H1 (cell line): ENCODE results near the gene HES5. TPM values are rescaled to one million over a fixed set of nuclear protein-coding genes. Genes with fewer than 3 reads are reported as not detected.

ENCODE experiments used
- CHD7 ChIP-seq: fragments of 300-600 bp; sonication (generic); IDR thresholded peaks from 2 replicates; pipeline ENCODE4 v1.7.1; 2012; ENCODE audit warnings: low read length, moderate library complexity, mild to moderate bottlenecking, inconsistent platforms; ENCODE audit not compliant: insufficient replicate concordance
- polyA plus RNA-seq, 7 experiments: library from polyadenylated mRNA; depleted of rRNA in 3 of 7; stranded (reverse) in 5 of 7; unstranded in 2 of 7; fragments of >200 nt in 5 of 7; fragments of 200-250 nt in 2 of 7; gene quantifications; 1 replicate in 5 of 7; 2 replicates in 1 of 7; 4 replicates in 1 of 7; pipeline versions ENCODE4 v1.2.1 to v1.2.3, GENCODE V29; 2011 to 2013; ENCODE audit warnings: missing spikeins in 2 of 7, mixed read lengths in 2 of 7
- total RNA-seq: library from RNA; stranded (reverse); fragmentation: NEBNext Ultra II Directional; extraction: Animal tissue kit (Norgen Biotek cat#: 25700); gene quantifications from 2 replicates; pipeline ENCODE4 v1.2.1, GENCODE V29; 2021

Gene HES5
- total and polyA plus RNA-seq, 2 of the 8 experiments (the other 6 are each of a cell fraction or from before 2014, with no cell fraction given) = 0.22 TPM; not detected in 1

- no peak for TF ChIP-seq CHD7
- TF ChIP-seq, all 59 proteins: peak for 0
Observed at GRCh38 chr1:2486041-2486440, 44.0 kb downstream of the HES5 start (continued).
